Fibroblast of lung (primary cell): ENCODE measurements around the gene ADAP1. TPM values are rescaled to one million over a fixed set of nuclear protein-coding genes. Genes with fewer than 3 reads are reported as not detected.

Experiments
- DNase-seq, 2 donors: peaks; one replicate each; pipeline versions ENCODE4 v3.0.0 to v3.0.0-alpha.2; 2010; ENCODE audit warnings: low read depth in 2 of 2
- H2AFZ ChIP-seq: 2 replicates; pipeline ENCODE4 v1.5.1; 2012; ENCODE audit warnings: low read length, control low read depth, inconsistent platforms
- H3K27ac ChIP-seq: 2 replicates; pipeline ENCODE4 v1.5.1; 2011; ENCODE audit warnings: low read length, control low read depth; ENCODE audit not compliant: insufficient read depth
- H3K27me3 ChIP-seq: 2 replicates; pipeline ENCODE4 v1.5.1; 2011; ENCODE audit warnings: mild to moderate bottlenecking, low read length; ENCODE audit not compliant: control insufficient read depth, insufficient read depth
- H3K36me3 ChIP-seq: 2 replicates; pipeline ENCODE4 v1.5.1; 2011; ENCODE audit warnings: low read length; ENCODE audit not compliant: control insufficient read depth, insufficient read depth
- H3K4me1 ChIP-seq: 2 replicates; pipeline ENCODE4 v1.5.1; 2011; ENCODE audit warnings: low read length; ENCODE audit not compliant: control insufficient read depth, insufficient read depth; ENCODE audit errors: extremely low read depth
- H3K4me2 ChIP-seq: 2 replicates; pipeline ENCODE4 v1.5.1; 2011; ENCODE audit warnings: low read length, control low read depth; ENCODE audit not compliant: insufficient read depth; ENCODE audit errors: extremely low read depth
- H3K4me3 ChIP-seq, 4 experiments: fragments of 200-600 bp in 1 of 4; sonication (generic) in 1 of 4; replicated peaks in 1 of 4; 2 replicates each; pipeline ENCODE4 v1.5.1; 2011 to 2016; ENCODE audit warnings: low read length in 4 of 4, low read depth in 3 of 4, mild to moderate bottlenecking in 3 of 4, control low read depth in 2 of 4, inconsistent platforms in 1 of 4, mixed read lengths in 1 of 4; ENCODE audit not compliant: insufficient read depth in 1 of 4; ENCODE audit errors: control extremely low read depth in 1 of 4
- H3K79me2 ChIP-seq: 2 replicates; pipeline ENCODE4 v1.5.1; 2012; ENCODE audit warnings: mild to moderate bottlenecking, low read length, inconsistent platforms; ENCODE audit not compliant: control insufficient read depth, insufficient read depth
- H3K9ac ChIP-seq: 2 replicates; pipeline ENCODE4 v1.5.1; 2011; ENCODE audit warnings: mild to moderate bottlenecking, low read length, control low read depth; ENCODE audit not compliant: insufficient read depth
- H3K9me3 ChIP-seq: 2 replicates; pipeline ENCODE4 v1.5.1; 2012; ENCODE audit warnings: low read depth, low read length; ENCODE audit not compliant: control insufficient read depth, insufficient read depth
- H4K20me1 ChIP-seq: 2 replicates; pipeline ENCODE4 v1.5.1; 2011; ENCODE audit warnings: low read length; ENCODE audit not compliant: control insufficient read depth, insufficient read depth; ENCODE audit errors: extremely low read depth
- CTCF ChIP-seq, 2 donors: IDR thresholded peaks in 1 of 2; conservative IDR thresholded peaks in 1 of 2; 1 replicate in 1 of 2; 2 replicates in 1 of 2; pipeline ENCODE4 v1.5.1; 2011 to 2012; ENCODE audit warnings: low read length in 2 of 2, control low read depth in 1 of 2, inconsistent platforms in 1 of 2, low read depth in 1 of 2, mild to moderate bottlenecking in 1 of 2
- EZH2 ChIP-seq: IDR thresholded peaks from 2 replicates; pipeline ENCODE4 v1.5.1; 2012; ENCODE audit warnings: low read length, control low read depth, mild to moderate bottlenecking; ENCODE audit errors: missing control alignments
- polyA plus RNA-seq, 2 donors: library from polyadenylated mRNA; depleted of rRNA in 1 of 2; stranded (reverse) in 1 of 2; unstranded in 1 of 2; fragments of >200 nt; gene quantifications; 2 replicates each; pipeline ENCODE4 v1.2.1, GENCODE V29; 2011 to 2012; ENCODE audit warnings: missing spikeins in 1 of 2
- total RNA-seq: library from RNA; depleted of rRNA; stranded (reverse); fragments of >200 nt; gene quantifications from 2 replicates; pipeline ENCODE4 v1.2.1, GENCODE V29; 2014

Gene ADAP1
- total and polyA plus RNA-seq, 2 donors (not counting 1 experiment from before 2014, with no cell fraction given), result 1.1 to 2.3 TPM

DNA sequence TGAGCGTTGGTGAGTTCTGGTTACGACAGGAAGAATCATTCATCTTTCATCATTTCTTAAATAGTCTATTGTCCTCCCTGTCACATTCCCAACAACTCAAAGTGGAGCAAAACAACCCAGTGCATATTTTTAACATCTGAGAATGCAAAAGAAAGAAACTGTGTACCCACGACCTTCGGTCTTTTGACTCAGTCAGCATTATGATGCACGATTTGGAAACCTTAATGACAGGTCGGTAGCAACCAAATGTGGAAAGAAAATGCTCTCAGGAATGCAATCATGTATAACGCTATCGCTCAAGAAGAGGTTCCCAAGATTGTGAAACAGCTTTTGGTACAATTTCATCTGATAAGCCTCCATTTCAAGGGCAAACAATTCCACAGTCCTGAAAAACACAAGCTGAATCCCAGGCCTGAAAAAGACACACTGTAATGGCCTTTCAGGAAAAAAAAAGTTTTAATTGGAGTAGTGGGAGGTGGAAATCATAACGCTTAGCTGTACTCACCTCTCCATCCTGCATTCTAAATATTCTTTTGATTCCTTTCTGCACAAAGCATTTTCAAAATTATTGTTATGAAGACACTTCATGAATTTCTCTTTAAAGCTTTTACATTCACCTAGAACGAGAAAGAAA, 18.3 kb upstream of the ADAP1 start:
- no peak for DNase-seq
- Histone ChIP-seq H3K4me2 (no peak overlapping the region), H3K4me3 (no peak overlapping the region), H3K9ac (no peak overlapping the region), H3K79me2 (peaks cover 44% of the 10 kb centered on the region), H3K9me3 (no peaks in the 10 kb centered on the region), H3K4me1 (peaks cover 3% of the 10 kb centered on the region), H3K27ac (no peak overlapping the region), H3K27me3 (no peaks in the 10 kb centered on the region), H4K20me1 (no peaks in the 10 kb centered on the region), H3K36me3 (peaks cover 16% of the 10 kb centered on the region), H2AFZ (no peak overlapping the region)
- TF ChIP-seq EZH2, result no peak
- TF ChIP-seq CTCF (conservative IDR thresholded peaks at IDR 0.05 in 1 of 2, IDR thresholded peaks at IDR 0.05 in 1 of 2; ENCODE audit: low read depth in 1 of 2, low read length in 2 of 2), result no peak

- Histone ChIP-seq H4K20me1 (no peaks in the 10 kb centered on the region), H3K36me3 (peaks cover 19% of the 10 kb centered on the region)
- no peak for TF ChIP-seq CTCF (conservative IDR thresholded peaks at IDR 0.05 in 1 of 2, IDR thresholded peaks at IDR 0.05 in 1 of 2; ENCODE audit: low read depth in 1 of 2, low read length in 2 of 2)
- TF ChIP-seq EZH2, result no peak
These were observed 17.6 kb upstream of the ADAP1 start for GRCh38 chr7:972110-972509.

DNA sequence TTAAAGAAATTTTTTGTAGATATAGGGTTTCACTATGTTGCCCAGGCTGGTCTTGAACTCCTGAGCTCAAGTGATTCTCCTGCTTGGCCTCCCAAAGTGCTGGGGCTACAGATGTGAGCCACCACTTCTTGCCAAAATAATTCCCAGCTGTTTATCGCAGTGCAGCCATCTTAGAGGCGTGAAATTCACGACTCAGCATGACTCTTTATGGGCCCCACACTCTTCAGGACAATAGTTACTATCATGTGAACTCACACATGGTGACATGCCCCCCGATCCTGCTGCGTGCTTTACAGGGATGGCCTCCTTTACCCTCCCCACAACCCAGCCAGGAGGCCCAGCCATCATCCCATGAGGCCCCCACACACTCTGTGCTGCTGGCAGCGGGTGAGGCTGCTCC, 16.3 kb upstream of the ADAP1 start:
- H3K9ac ChIP-seq, result no peak overlapping the region
- H3K36me3 ChIP-seq, result peaks cover 21% of the 10 kb centered on the region
- H3K4me2 ChIP-seq, result no peak overlapping the region
- no peak for TF ChIP-seq EZH2
- no peak for TF ChIP-seq CTCF (conservative IDR thresholded peaks at IDR 0.05 in 1 of 2, IDR thresholded peaks at IDR 0.05 in 1 of 2; ENCODE audit: low read depth in 1 of 2, low read length in 2 of 2)
- H4K20me1 ChIP-seq, result no peaks in the 10 kb centered on the region
- no peak for DNase-seq
- no peak overlapping the region for H3K27ac ChIP-seq
- H3K4me1 ChIP-seq, result peaks cover 1% of the 10 kb centered on the region
- H3K9me3 ChIP-seq, result no peaks in the 10 kb centered on the region
- H2AFZ ChIP-seq, result no peak overlapping the region
- H3K27me3 ChIP-seq, result no peaks in the 10 kb centered on the region
- H3K4me3 ChIP-seq, result no peak overlapping the region
- peaks cover 44% of the 10 kb centered on the region for H3K79me2 ChIP-seq

More at GRCh38 chr7:972110-972509, 17.6 kb upstream of the ADAP1 start:
- Histone ChIP-seq H3K4me3 (no peak overlapping the region), H3K79me2 (peaks cover 44% of the 10 kb centered on the region), H3K9me3 (no peaks in the 10 kb centered on the region), H3K9ac (no peak overlapping the region), H3K27me3 (no peaks in the 10 kb centered on the region), H3K4me2 (no peak overlapping the region), H3K27ac (no peak overlapping the region), H3K4me1 (peaks cover 3% of the 10 kb centered on the region), H2AFZ (no peak overlapping the region)
- no peak for DNase-seq
